Activated naive CD4-positive, alpha-beta T cell treated with anti-CD3 and anti-CD28 coated beads, Interleukin-2, amount 50 U/mL, for 16 hours (primary cell): ENCODE measurements around the gene RTP4.
"Not testable (repeated sequence)": the region's sequence is repeated elsewhere in the genome, so short reads cannot be mapped to it uniquely, and the experiment has no call there.

Experiments used
- DNase-seq: peaks from one replicate; pipeline ENCODE4 v3.0.0-alpha.2; 2020

Gene RTP4

DNA sequence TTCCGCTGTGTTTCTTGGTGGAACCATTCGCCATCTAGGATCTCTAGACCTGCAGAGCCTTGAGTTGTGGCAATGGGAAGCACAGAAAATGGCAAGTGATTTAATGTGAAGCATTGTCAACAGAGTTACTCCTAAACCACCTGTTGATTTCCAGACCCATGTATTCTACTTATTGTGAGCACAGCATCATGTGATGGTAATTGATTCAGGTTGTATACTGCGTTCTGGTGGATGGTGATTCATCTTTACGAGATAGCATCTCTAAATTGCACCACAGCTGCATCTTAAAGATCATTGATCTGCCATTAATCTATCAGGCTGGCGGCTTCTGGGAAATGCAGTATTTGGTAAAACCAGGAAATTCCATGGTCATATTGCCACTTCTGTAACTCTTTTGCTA, 7.4 kb downstream of the RTP4 start:
- DNase-seq = no peak

GRCh38 chr3:187377842-187378241, 9.7 kb downstream of the RTP4 start:
- no peak for DNase-seq

GRCh38 chr3:187382609-187383151, 14.5 kb downstream of the RTP4 start:
- DNase-seq = no peak

DNA sequence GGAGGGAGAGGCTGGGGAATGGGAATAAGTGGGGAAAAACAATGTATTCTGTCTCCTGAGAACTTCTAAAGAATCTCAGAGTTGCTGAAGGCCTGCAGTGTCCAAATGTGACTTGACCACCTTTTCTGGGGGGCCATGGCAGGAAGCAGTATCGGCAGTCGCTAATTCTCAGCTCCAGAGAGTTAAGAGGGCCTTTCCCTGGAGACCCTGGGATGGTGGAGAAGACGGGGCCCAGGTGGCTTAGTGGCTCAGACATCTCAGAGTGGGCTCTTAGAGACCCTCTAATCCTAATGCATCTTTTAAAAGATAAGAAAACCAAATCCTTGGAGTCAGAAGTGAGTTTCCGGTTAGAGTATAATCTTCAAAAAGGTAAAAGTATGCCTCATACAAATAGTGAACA, 15.1 kb downstream of the RTP4 start:
- no peak for DNase-seq

DNA sequence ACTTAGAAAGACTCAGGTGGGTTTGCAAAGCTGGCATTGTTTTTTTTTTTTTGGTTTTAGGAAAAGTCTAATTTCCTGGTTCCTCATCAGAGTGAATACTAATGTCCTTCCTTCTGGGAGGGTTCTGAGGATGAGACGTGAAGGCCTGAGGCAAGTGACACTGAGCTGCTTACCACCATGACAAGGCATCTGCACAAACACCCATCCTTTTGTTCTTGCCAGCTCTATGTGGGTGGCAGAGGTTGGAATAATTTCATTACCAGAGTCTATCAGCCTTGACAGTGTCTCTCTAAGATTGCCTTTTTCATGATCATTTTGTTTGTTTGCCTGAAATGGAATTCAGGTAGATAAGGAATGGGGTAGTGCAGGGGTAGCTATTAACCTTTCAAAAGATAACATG, 17.1 kb downstream of the RTP4 start:
- no peak for DNase-seq

GRCh38 chr3:187396661-187397060, 28.5 kb downstream of the RTP4 start:
- no peak for DNase-seq

DNA sequence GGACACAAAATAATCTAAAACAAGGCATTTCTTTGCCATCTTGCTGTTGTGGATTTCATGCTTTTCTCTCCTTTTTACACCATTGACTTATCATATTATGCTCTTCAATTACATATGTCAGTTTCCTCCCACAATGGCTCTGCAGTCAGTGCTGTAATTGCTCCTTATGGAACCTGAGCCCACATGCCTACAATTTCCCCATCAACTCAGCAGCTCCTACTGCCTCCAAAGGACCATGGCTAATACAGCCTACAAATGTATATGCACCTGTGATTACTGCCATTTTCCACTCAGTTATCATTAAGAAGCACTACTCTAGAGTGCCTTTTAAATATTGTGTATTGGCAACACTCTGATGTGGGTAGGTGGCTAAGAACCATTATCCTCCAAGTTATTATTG, 30.8 kb downstream of the RTP4 start:
- no peak for DNase-seq

DNA sequence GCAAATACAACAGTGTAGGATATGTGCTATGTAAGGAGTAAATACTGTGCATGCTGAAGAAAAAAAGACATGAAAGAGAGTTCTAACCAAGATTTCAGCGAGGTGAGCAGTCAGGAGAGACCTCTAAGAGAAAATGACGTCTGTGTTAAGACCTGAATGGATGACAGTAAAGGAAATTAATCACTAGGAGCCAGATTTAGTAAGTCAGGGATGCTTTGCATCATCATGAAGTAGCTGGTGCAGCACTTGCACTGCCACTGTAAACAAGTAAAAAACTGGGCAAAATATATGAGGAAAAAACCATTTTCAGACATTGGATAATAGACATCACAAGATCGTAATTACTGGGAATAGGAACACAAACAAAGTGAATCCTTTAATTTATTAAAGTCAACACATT, 32.6 kb downstream of the RTP4 start:
- no peak for DNase-seq

GRCh38 chr3:187401856-187402255, 33.7 kb downstream of the RTP4 start:
- DNase-seq = no peak

DNA sequence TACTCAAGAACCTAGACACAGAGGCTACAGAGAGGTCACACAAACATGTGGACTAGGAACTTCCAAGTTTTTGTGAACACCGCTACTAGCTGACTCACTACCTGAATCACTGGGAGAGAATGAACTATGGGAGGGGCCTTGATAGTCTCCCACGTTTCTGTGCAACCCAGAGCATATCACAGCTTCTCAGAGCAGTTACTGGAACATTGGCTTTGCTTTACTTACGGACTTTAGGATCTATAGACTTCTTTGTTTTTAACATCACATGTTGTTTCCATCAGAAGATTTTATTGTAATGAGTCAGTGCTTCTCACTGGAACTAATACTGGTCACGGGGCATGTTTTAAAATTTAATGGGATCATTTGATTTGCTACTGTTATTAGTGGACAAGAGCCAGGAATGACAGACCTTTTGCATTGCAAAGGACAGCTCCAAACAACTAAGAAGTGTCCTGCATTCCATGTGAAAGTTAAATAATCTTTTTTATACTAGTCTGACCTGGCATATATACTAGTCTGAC, 35.6 kb downstream of the RTP4 start:
- no peak for DNase-seq

GRCh38 chr3:187406927-187407326, 38.7 kb downstream of the RTP4 start:
- DNase-seq = no peak

DNA sequence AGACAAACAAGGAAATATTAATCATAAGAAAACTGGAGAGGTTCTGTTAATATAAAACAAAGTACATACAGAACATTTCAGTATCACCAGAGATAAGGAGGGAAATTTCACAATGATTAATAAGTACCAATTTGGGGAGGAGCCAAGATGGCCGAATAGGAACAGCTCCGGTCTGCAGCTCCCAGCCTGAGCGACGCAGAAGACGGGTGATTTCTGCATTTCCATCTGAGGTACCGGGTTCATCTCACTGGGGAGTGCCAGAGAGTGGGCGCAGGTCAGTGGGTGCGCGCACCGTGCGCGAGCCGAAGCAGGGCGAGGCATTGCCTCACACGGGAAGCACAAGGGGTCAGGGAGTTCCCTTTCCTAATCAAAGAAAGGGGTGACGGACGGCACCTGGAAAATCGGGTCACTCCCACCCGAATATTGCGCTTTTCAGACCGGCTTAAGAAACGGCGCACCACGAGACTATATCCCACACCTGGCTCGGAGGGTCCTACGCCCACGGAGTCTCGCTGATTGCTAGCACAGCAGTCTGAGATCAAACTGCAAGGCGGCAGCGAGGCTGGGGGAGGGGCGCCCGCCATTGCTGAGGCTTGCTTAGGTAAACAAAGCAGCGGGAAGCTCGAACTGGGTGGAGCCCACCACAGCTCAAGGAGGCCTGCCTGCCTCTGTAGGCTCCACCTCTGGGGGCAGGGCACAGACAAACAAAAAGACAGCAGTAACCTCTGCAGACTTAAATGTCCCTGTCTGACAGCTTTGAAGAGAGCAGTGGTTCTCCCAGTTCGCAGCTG, 44.0 kb downstream of the RTP4 start:
- DNase-seq = not testable (repeated sequence)
